ENCODE data around the gene IRX4. TPM values are rescaled to one million over a fixed set of nuclear protein-coding genes. Genes with fewer than 3 reads are reported as not detected.

Gene IRX4
- total and polyA plus RNA-seq, 10 donors, result 0.05 TPM; not detected in 9

DNA sequence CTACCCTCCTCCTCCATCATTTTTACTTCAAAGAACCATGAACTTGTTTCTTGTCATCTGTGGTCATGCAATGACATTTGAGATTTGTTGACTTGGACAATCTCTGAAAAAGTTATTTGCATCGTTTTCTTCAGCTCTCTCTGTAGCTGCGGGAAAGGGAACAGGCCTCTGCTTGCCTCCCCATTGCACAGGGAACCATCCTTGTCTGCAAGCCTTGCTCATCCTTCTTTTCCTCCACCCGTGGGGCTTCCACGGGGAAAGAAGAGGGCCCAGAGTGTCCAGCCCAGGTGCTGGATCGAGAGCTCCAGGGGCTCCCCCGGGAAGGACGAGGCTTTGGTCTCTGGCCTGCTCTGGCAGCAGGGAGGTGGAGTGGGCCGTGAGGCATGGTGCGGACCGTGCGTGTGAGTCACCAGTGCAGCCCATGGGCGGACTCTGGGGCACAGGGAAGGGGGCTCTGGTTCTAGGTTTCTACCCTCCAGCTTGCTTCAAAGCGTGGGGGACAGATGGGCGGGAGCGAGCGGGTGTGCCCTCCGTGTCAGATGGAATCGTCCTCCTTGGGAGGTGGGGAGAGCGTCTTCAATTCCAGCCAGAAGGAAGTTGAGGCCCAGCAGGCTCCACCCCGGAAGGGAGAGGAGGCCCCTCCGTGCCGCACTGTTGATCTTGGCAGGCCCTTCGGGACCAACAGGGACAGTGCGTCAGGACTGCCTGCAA lies 6.0 kb upstream of the IRX4 start:
- intact Hi-C loops (cut with DNase I; ENCODE audit: low total_unique reads), result no loop called here

DNA sequence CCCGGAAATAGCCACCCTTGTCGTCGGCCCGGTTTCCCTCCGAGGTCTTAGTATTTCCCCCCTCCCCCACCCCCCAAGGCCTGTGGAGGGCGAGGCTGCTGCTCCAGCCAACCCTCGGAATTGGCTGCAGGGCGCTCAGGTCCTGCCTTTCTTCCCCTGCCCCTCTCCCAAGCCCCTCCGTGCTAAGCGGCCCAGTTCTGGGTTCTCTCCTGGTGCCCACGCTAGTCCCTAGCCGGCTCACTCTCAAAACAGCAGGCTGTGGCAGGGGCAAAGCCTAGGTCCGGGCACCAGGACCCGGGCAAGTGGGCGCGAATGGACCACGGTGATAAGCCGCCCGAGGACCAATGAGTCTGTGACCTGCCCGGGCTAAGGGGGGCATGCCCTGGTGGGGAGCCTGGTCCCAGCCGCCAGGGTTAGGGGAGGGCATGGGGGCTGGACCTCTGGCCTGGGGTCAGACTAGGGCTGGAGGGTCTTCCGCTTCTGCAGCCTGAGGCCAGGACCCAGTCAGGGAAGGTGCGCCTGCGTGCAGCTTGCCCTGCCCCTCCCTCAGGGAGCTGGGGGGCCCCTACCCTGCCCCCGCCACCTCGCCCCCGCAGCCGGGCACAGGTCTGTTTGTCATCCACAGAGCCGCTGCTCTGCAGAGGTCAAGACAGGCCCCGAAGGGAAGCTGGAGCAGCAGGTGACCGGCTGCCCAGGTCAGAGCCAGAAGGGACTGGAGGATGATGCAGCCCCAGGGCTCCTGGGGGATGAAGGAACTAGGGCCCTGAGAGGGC lies 5.0 kb upstream of the IRX4 start:
- Histone ChIP-seq H3K36me3 (no peaks in the 10 kb centered on the region), H3K4me3 (no peak overlapping the region), H3K27me3 (replicated peaks in 1 of 7) (peaks cover 0 to 98% (median 73%) of the 10 kb centered on the region in 7 donors), H3K4me1 (peaks cover 8 to 40% (median 22%) of the 10 kb centered on the region in 6 donors), H3K27ac (no peak overlapping the region), H3K9me3 (no peaks in the 10 kb centered on the region)
- TF ChIP-seq, protein P1, sequence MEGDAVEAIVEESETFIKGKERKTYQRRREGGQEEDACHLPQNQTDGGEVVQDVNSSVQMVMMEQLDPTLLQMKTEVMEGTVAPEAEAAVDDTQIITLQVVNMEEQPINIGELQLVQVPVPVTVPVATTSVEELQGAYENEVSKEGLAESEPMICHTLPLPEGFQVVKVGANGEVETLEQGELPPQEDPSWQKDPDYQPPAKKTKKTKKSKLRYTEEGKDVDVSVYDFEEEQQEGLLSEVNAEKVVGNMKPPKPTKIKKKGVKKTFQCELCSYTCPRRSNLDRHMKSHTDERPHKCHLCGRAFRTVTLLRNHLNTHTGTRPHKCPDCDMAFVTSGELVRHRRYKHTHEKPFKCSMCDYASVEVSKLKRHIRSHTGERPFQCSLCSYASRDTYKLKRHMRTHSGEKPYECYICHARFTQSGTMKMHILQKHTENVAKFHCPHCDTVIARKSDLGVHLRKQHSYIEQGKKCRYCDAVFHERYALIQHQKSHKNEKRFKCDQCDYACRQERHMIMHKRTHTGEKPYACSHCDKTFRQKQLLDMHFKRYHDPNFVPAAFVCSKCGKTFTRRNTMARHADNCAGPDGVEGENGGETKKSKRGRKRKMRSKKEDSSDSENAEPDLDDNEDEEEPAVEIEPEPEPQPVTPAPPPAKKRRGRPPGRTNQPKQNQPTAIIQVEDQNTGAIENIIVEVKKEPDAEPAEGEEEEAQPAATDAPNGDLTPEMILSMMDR (IDR thresholded peaks at IDR 0.05 in 8 of 11, conservative IDR thresholded peaks at IDR 0.05 in 3 of 11), result no peak
- TF ChIP-seq POLR2A (IDR thresholded peaks at IDR 0.05) (no peak), POLR2AphosphoS5 (IDR thresholded peaks at IDR 0.05) (no peak)
- intact Hi-C loops (cut with DNase I; ENCODE audit: low total_unique reads), result no loop called here
- DNase-seq, result peak; percentile 66
- 8 to 20% (median 12%) methylated on average over 19 to 30 of the region's 31 CpGs for WGBS, 5 donors

More for the DNA sequence above, 6.0 kb upstream of the IRX4 start:
- no peaks in the 10 kb centered on the region for H3K9me3 ChIP-seq
- H3K36me3 ChIP-seq, result no peaks in the 10 kb centered on the region
- WGBS, 5 donors, result 59 to 73% (median 66%) methylated on average over 20 to 24 of the region's 24 CpGs
- peaks cover 4 to 31% (median 13%) of the 10 kb centered on the region in 6 donors for H3K4me1 ChIP-seq
- no peak overlapping the region for H3K27ac ChIP-seq
- H3K4me3 ChIP-seq, result no peak overlapping the region
- DNase-seq, result peak; percentile 68
- H3K27me3 ChIP-seq (replicated peaks in 1 of 7), result peaks cover 0 to 95% (median 64%) of the 10 kb centered on the region in 7 donors
- no peak for TF ChIP-seq POLR2A (IDR thresholded peaks at IDR 0.05)
- TF ChIP-seq, protein P1 (IDR thresholded peaks at IDR 0.05 in 8 of 11, conservative IDR thresholded peaks at IDR 0.05 in 3 of 11), result no peak
- no peak for TF ChIP-seq POLR2AphosphoS5 (IDR thresholded peaks at IDR 0.05)

DNA sequence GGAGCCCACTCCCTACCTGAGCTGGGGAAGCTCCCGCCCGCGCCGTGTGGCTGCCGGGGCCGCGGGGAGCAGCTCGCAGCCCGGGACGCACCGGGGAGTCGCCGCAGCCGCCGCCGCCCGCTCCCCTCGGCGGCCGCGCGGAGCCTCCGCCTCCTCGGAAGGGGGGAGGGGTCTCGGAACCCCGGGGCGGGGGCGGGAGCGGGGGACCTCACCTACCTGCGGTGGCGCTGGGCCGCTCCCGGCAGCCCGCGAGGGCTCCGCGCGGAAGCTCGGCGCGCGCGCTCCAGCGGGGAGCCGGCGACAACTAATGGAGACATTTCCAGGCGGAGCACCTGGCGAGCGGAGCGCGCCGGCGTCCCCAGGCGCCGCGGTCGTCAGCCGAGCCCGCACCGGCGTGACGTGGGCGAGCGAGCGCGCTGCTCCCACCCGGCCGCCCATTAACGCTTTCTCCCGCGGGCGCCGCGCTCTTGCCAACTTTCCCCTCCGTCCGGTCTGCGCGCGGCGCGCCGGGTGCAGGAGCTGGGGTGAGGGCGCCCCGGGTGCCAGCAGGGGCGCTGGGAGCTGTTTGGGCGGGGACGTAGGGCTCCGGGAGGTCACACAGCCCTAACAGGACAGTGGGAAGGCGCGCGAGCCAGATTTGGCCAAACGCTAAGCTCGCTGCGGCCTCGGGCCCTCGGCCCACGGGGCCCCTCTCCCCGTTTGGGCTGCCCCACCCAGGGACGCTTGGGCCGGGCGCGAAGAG lies 4.3 kb upstream of the IRX4 start:
- peaks cover 0 to 4% (median 0%) of the 10 kb centered on the region in 8 donors for H3K9me3 ChIP-seq
- H3K27ac ChIP-seq, result no peak overlapping the region

More for the DNA sequence above, 4.3 kb upstream of the IRX4 start:
- no peaks in the 10 kb centered on the region for H3K36me3 ChIP-seq
- peaks cover 0 to 98% (median 81%) of the 10 kb centered on the region in 7 donors for H3K27me3 ChIP-seq (replicated peaks in 1 of 7)
- TF ChIP-seq POLR2AphosphoS5 (IDR thresholded peaks at IDR 0.05) (no peak), POLR2A (IDR thresholded peaks at IDR 0.05) (no peak)
- TF ChIP-seq, protein P1 (IDR thresholded peaks at IDR 0.05 in 8 of 11, conservative IDR thresholded peaks at IDR 0.05 in 3 of 11), result no peak
- H3K4me3 ChIP-seq, result peak overlapping the region in 1 of 8 donors; percentile 9
- DNase-seq, result peak; percentile 34
- intact Hi-C loops (cut with DNase I; ENCODE audit: low total_unique reads), result no loop called here
- 2 to 7% (median 5%) methylated on average over 26 to 102 of the region's 102 CpGs for WGBS, 5 donors
- H3K4me1 ChIP-seq, result peaks cover 15 to 48% (median 30%) of the 10 kb centered on the region in 6 donors

All from spleen (tissue), 11 donors.